Astrocyte of the cerebellum (primary cell): ENCODE results near the gene RAB1B.

Source experiments
- DNase-seq: peaks from one replicate; pipeline ENCODE4 v3.0.0-alpha.2; 2011; ENCODE audit warnings: low read depth
- H3K4me3 ChIP-seq: 2 replicates; pipeline ENCODE4 v1.5.1; 2011; ENCODE audit warnings: mild to moderate bottlenecking, low read depth, low read length, moderate library complexity
- in situ Hi-C: cut with HindIII; loops from 2 replicates; pipeline ENCODE4 v1.10.0; 2017; ENCODE audit warnings: low sequenced_read_pairs
- TF ChIP-seq, protein P1 (sequence below): IDR thresholded peaks from 2 replicates; pipeline ENCODE4 v1.5.1; 2012; ENCODE audit warnings: low read length, low read depth, moderate library complexity, mild to moderate bottlenecking; ENCODE audit errors: missing control alignments

RAB1B gene

GRCh38 chr11:66286699-66287098 is 18.3 kb downstream of the RAB1B start:
- TF ChIP-seq, protein P1, sequence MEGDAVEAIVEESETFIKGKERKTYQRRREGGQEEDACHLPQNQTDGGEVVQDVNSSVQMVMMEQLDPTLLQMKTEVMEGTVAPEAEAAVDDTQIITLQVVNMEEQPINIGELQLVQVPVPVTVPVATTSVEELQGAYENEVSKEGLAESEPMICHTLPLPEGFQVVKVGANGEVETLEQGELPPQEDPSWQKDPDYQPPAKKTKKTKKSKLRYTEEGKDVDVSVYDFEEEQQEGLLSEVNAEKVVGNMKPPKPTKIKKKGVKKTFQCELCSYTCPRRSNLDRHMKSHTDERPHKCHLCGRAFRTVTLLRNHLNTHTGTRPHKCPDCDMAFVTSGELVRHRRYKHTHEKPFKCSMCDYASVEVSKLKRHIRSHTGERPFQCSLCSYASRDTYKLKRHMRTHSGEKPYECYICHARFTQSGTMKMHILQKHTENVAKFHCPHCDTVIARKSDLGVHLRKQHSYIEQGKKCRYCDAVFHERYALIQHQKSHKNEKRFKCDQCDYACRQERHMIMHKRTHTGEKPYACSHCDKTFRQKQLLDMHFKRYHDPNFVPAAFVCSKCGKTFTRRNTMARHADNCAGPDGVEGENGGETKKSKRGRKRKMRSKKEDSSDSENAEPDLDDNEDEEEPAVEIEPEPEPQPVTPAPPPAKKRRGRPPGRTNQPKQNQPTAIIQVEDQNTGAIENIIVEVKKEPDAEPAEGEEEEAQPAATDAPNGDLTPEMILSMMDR, result no peak

DNA sequence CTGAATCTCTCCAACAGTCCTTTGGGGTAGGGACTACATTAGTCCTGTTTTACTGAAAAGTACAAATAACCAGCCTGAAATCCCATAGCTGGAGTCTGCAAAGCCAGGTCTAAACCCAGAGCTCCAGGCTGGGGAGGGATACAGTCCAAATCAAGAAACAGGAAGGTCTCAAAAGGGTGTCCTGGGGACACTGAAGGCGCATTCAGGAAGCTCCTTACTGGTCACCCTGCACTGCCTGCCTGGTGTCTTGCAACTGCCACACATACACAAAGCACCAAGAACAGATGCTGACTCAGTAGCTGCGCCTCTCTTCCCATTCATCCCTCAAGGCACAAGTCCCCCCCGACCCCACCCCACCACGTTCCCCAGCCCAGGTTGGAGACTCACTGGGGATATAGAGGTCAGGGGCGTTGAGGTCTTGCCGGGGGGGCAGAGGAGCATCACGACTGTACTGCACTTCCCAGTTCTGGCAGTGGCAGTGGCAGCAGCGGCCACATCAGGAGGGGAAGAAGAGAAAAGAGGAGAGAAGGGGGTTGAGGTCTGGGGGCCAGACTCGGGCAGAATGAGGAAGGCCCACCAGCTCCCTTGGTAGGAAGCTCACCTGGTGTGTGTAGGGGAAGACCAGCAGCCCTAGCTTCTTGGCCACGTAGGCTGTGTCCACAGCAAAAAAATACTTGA is 18.9 kb downstream of the RAB1B start:
- H3K4me3 ChIP-seq, result peak overlapping the region; percentile 86
- DNase-seq, result no peak
- TF ChIP-seq, protein P1, result no peak
- in situ Hi-C loops, result no loop called here

More at GRCh38 chr11:66286699-66287098, 18.3 kb downstream of the RAB1B start:
- no peak overlapping the region for H3K4me3 ChIP-seq
- DNase-seq, result no peak
- in situ Hi-C loops, result no loop called here

- TF ChIP-seq, protein P1, result no peak
- in situ Hi-C loops, result no loop called here
- H3K4me3 ChIP-seq, result peak overlapping the region; percentile 86
- DNase-seq, result no peak
These were observed 19.6 kb downstream of the RAB1B start for GRCh38 chr11:66287889-66288670.

- in situ Hi-C loops, result no loop called here
- peak within 1 kb of the TSS; percentile 86 for H3K4me3 ChIP-seq
- DNase-seq, result peak; percentile 99
- TF ChIP-seq, protein P1, result no peak
These were observed 20.5 kb downstream of the RAB1B start, which contains the start of gene YIF1A for GRCh38 chr11:66288671-66289547. Gene YIF1A (minus strand): TSS chr11:66289143. CDS start chr11:66288985, 158 bp downstream.

DNA sequence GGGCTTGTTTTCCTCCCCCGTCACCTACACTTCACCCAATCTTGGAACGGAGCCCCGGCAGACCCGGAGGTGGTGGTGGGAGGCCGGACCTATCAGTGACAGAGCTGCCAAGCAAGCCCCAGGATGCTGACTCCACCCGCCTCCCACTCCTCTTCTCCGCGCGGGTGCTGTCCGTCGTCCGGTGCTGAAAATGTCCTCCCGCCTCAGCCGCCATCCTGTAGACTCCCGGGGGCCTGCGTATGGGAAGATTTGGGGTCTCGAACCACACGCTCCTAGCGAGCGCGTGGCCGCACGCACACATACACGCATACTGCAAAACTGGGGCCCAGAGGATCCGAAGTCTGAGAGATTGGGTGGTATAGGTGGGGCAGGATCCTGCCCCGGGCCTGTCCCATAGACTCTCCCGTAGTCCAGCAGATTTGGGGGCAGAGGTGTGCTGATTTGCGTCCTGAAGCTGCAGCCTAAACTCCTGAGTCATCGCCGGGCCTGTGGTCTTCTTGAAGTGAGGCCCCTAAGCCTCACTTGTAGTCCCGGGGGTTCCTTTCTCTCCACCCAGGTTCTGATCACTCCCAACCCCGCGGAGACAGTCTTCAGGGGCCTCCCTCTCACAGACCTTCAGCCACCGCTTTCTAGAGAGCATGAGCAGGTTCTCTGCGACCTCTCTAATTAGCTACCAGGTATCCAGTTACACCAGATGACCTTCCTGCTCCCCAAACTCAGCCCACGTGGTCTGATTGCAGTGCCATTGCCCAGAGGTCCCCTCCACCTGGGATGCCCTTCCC is 21.3 kb downstream of the RAB1B start:
- TF ChIP-seq, protein P1, result no peak
- H3K4me3 ChIP-seq, result peak overlapping the region; percentile 86
- in situ Hi-C loops, result no loop called here
- peak; percentile 59 for DNase-seq
